GM12878 (cell line): ENCODE data around the gene TMEM14C. TPM values are rescaled to one million over a fixed set of nuclear protein-coding genes. Genes with fewer than 3 reads are reported as not detected.

Source experiments
- ATAC-seq: fragments of 200-7000 bp; cut with Tn5 transposase; 3 replicates; pipeline ENCODE4 v1.9.1; 2020; ENCODE audit warnings: mild to moderate bottlenecking, moderate library complexity
- BruUV-seq: library from RNA; stranded (reverse); fragments of 400-500 nt; replicated peaks from 2 replicates; lab custom pipeline; 2021; lab: Mats Ljungman, UMichigan
- CTCF ChIA-PET: fragments of 300-600 bp; sonication (Branson Sonifier 250); formaldehyde crosslinking; extraction: SDS; loops from one replicate; lab custom pipeline; 2021; ENCODE audit warnings: inconsistent platforms; lab: Yijun Ruan, JAX
- POLR2A ChIA-PET: fragments of 350-600 bp; formaldehyde crosslinking; extraction: SDS; loops from one replicate; lab custom pipeline; 2021; ENCODE audit warnings: inconsistent platforms; lab: Charles Lee
- RAD21 ChIA-PET: fragments of 300-600 bp; sonication (Branson Sonifier 250); formaldehyde crosslinking; loops from one replicate; lab custom pipeline; 2023; ENCODE audit warnings: antibody characterized with exemption; ENCODE audit not compliant: unreplicated experiment; lab: Charles Lee
- SMC1A ChIA-PET: fragments of 300-600 bp; sonication (Branson Sonifier 250); formaldehyde crosslinking; loops from one replicate; lab custom pipeline; 2023; ENCODE audit not compliant: unreplicated experiment, uncharacterized antibody; lab: Charles Lee
- DNase-seq: peaks from one replicate; pipeline ENCODE4 v3.0.0-alpha.2; 2011; ENCODE audit warnings: low read depth, low spot score
- FAIRE-seq: peaks from 3 replicates; lab custom pipeline; 2011; peaks lifted over from hg19 to GRCh38; lab: Jason Lieb, UNC
- H2AFZ ChIP-seq: 2 replicates; pipeline ENCODE4 v1.6.0; 2011; ENCODE audit warnings: low read depth, low read length, control low read depth; ENCODE audit not compliant: control insufficient read depth
- H3K27ac ChIP-seq: 2 replicates; pipeline ENCODE4 v1.5.1; 2011; ENCODE audit warnings: control low read depth; ENCODE audit not compliant: control insufficient read depth, insufficient read depth
- H3K27me3 ChIP-seq, 2 experiments: replicated peaks in 1 of 2; 2 replicates each; pipeline versions ENCODE4 v1.6.0 to v1.6.1; 2011; ENCODE audit warnings: low read length in 1 of 2; ENCODE audit not compliant: control insufficient read depth in 2 of 2, insufficient read depth in 2 of 2
- H3K36me3 ChIP-seq, 2 experiments: 2 replicates each; pipeline ENCODE4 v1.5.1; 2011; ENCODE audit warnings: low read length in 1 of 2; ENCODE audit not compliant: control insufficient read depth in 2 of 2, insufficient read depth in 2 of 2
- H3K4me1 ChIP-seq: 2 replicates; pipeline ENCODE4 v1.6.1; 2011; ENCODE audit warnings: mild to moderate bottlenecking, low read length, moderate library complexity, mixed read lengths; ENCODE audit not compliant: control insufficient read depth, insufficient read depth
- H3K4me2 ChIP-seq: 2 replicates; pipeline ENCODE4 v1.6.0; 2011; ENCODE audit warnings: control low read depth; ENCODE audit not compliant: control insufficient read depth, insufficient read depth
- H3K4me3 ChIP-seq: fragments of 200-600 bp; sonication (generic); 2 replicates; pipeline ENCODE4 v1.5.1; 2016
- H3K79me2 ChIP-seq: 2 replicates; pipeline ENCODE4 v1.6.0; 2011; ENCODE audit warnings: low read length; ENCODE audit not compliant: control insufficient read depth, insufficient read depth
- H3K9ac ChIP-seq: 2 replicates; pipeline ENCODE4 v1.8.0; 2011; ENCODE audit warnings: low read length, control low read depth, mixed read lengths; ENCODE audit not compliant: control insufficient read depth, insufficient read depth
- H3K9me3 ChIP-seq: replicated peaks from 3 replicates; pipeline ENCODE4 v1.5.1; 2011; ENCODE audit warnings: mild to moderate bottlenecking, low read length; ENCODE audit not compliant: control insufficient read depth, insufficient read depth
- H4K20me1 ChIP-seq: 2 replicates; pipeline ENCODE4 v1.6.0; 2011; ENCODE audit not compliant: control insufficient read depth, insufficient read depth
- EGR1 ChIP-seq, 2 experiments: IDR thresholded peaks; 1 replicate in 1 of 2; 2 replicates in 1 of 2; pipeline ENCODE4 v1.6.1; 2011 to 2012; ENCODE audit warnings: low read depth in 2 of 2, low read length in 2 of 2, borderline replicate concordance in 1 of 2, mild to moderate bottlenecking in 1 of 2, moderate library complexity in 1 of 2
- ELK1 ChIP-seq: IDR thresholded peaks from 2 replicates; pipeline ENCODE4 v1.6.1; 2012; ENCODE audit warnings: low read depth, low read length, improper control_type of control experiment
- MLLT1 ChIP-seq: fragments of 450-650 bp; IDR thresholded peaks from 2 replicates; pipeline ENCODE4 v1.6.1; 2016; ENCODE audit warnings: mild to moderate bottlenecking
- NFYB ChIP-seq: IDR thresholded peaks from 2 replicates; pipeline ENCODE4 v1.6.1; 2011; ENCODE audit warnings: low read depth, mild to moderate bottlenecking, low read length, improper control_type of control experiment, moderate library complexity; ENCODE audit not compliant: insufficient read depth
- NR2F1 ChIP-seq: fragments of 450-650 bp; conservative IDR thresholded peaks from 2 replicates; pipeline ENCODE4 v1.6.1; 2017; ENCODE audit warnings: mild to moderate bottlenecking
- PAX5 ChIP-seq: IDR thresholded peaks from 2 replicates; pipeline ENCODE4 v1.6.1; 2011; ENCODE audit warnings: low read depth, low read length, borderline replicate concordance
- PAX8 ChIP-seq: fragments of 450-650 bp; IDR thresholded peaks from 2 replicates; pipeline ENCODE4 v1.6.1; 2017; ENCODE audit warnings: mild to moderate bottlenecking, moderate library complexity
- PBX3 ChIP-seq: IDR thresholded peaks from 2 replicates; pipeline ENCODE4 v1.6.1; 2011; ENCODE audit warnings: mild to moderate bottlenecking, low read depth, low read length, moderate library complexity; ENCODE audit not compliant: insufficient replicate concordance
- SMAD5 ChIP-seq: IDR thresholded peaks from 2 replicates; pipeline ENCODE4 v1.6.1; 2016; ENCODE audit warnings: antibody characterized with exemption, low read depth
- SREBF1 ChIP-seq: IDR thresholded peaks from 2 replicates; pipeline ENCODE4 v1.6.1; 2012; ENCODE audit warnings: mild to moderate bottlenecking, low read length
- TCF3 ChIP-seq: IDR thresholded peaks from 2 replicates; pipeline ENCODE4 v1.6.1; 2012; ENCODE audit warnings: low read depth, mild to moderate bottlenecking, low read length, borderline replicate concordance; ENCODE audit not compliant: insufficient read depth
- ZBTB11 ChIP-seq: fragments of 450-650 bp; formaldehyde crosslinking; IDR thresholded peaks from 2 replicates; pipeline ENCODE4 v1.5.0; 2022; ENCODE audit warnings: mild to moderate bottlenecking, missing genetic modification characterization
- ZNF384 ChIP-seq: IDR thresholded peaks from 2 replicates; pipeline ENCODE4 v1.6.1; 2012; ENCODE audit warnings: low read depth, mild to moderate bottlenecking, low read length, improper control_type of control experiment, borderline replicate concordance
- WGBS: methylation state at CpG from one replicate; pipeline ENCODE4 v1.1.6; 2016; ENCODE audit warnings: low lambda C conversion rate; ENCODE audit not compliant: insufficient replicate concordance, insufficient coverage; ENCODE audit errors: missing lambda C conversion rate; 5-methylcytosine and 5-hydroxymethylcytosine counted together
- in situ Hi-C: fragments of 300-500 bp; cut with MboI; formaldehyde crosslinking; loops from 9 replicates; pipeline ENCODE4 v1.14.3; 2018; ENCODE audit warnings: mixed read lengths
- intact Hi-C: fragments of 100-400 bp; cut with micrococcal nuclease; formaldehyde crosslinking; loops from one replicate; pipeline ENCODE4 v1.14.2; 2022; ENCODE audit not compliant: unreplicated experiment
- polyA plus RNA-seq, 11 experiments: library from polyadenylated mRNA; depleted of rRNA in 4 of 11; unstranded in 6 of 11; stranded (reverse) in 5 of 11; fragments of >200 nt; fragmentation: Nextera tagmentation in 4 of 11; fragmentation: Illumina TruSeq in 1 of 11; extraction: Ambion mirVana in 4 of 11; extraction: Trizol in 1 of 11; gene quantifications; 1 replicate in 1 of 11; 2 replicates in 10 of 11; pipeline versions ENCODE4 v1.2.1 to v1.2.3, GENCODE V29; 2011 to 2016; ENCODE audit warnings: inconsistent platforms in 2 of 11, missing spikeins in 2 of 11, low read depth in 1 of 11
- total RNA-seq, 4 experiments: library from RNA; depleted of rRNA in 3 of 4; stranded (reverse); fragments of >200 nt in 3 of 4; fragmentation: Illumina TruSeq in 1 of 4; extraction: Trizol in 1 of 4; gene quantifications; 2 replicates each; pipeline versions ENCODE4 v1.2.1 to v1.2.3, GENCODE V29; 2013 to 2021

Gene TMEM14C
- total and polyA plus RNA-seq, 10 of the 15 experiments (the other 5 are each of a cell fraction or from before 2014, with no cell fraction given): 66.0 to 224 (median 134) TPM

GRCh38 chr6:10687582-10687981 lies 35.3 kb upstream of the TMEM14C start (continued):
- TF ChIP-seq MLLT1: no peak

GRCh38 chr6:10690651-10691445 lies 32.0 kb upstream of the TMEM14C start:
- Histone ChIP-seq H3K4me2 (no peak overlapping the region), H3K9me3 (no peaks in the 10 kb centered on the region), H3K27ac (no peak overlapping the region), H3K4me3 (no peak overlapping the region), H3K27me3 (no peaks in the 10 kb centered on the region), H3K36me3 (no peaks in the 10 kb centered on the region), H2AFZ (no peak overlapping the region), H3K4me1 (peaks cover 5% of the 10 kb centered on the region; the same call in 1 of the 2 replicates), H4K20me1 (no peaks in the 10 kb centered on the region), H3K79me2 (peaks cover 25% of the 10 kb centered on the region), H3K9ac (no peak overlapping the region)
- ATAC-seq (no peak), FAIRE-seq (no peak), DNase-seq (no peak)
- in situ Hi-C loops (no loop called here), intact Hi-C loops (no loop called here)
- ChIA-PET POLR2A (no interaction called here), RAD21 (interaction anchor here (1.4 kb wide), 1 partner anchor 181 kb away, joined by 3 read pairs; no protein-coding TSS in a partner anchor), SMC1A (interaction anchor here (0.8 to 1.7 kb wide), 3 partner anchors 33 to 162 kb away, joined by 3 to 4 read pairs (median 3); no protein-coding TSS in a partner anchor), CTCF (interaction anchor here (0.9 to 1.6 kb wide), 3 partner anchors 29 to 212 kb away, joined by 3 to 7 read pairs (median 3); no protein-coding TSS in a partner anchor)
- BruUV-seq: no TSS peak
- WGBS: 91% methylated on average over 15 of the region's 15 CpGs
- no peak for TF ChIP-seq NR2F1
- TF ChIP-seq ZBTB11 (CRISPR knock-in tag): no peak
- TF ChIP-seq EGR1 (IDR thresholded peaks at IDR 0.05; ENCODE audit: borderline replicate concordance in 1 of 2, low read depth in 2 of 2, low read length in 2 of 2): no peak
- no peak for TF ChIP-seq SMAD5
- TF ChIP-seq ZNF384: no peak
- TF ChIP-seq ELK1: no peak
- TF ChIP-seq TCF3: no peak
- TF ChIP-seq NFYB: no peak
- TF ChIP-seq PAX5: no peak
- no peak for TF ChIP-seq PAX8
- TF ChIP-seq SREBF1: no peak
- TF ChIP-seq PBX3: no peak
